Right ventricle myocardium superior (tissue), 1 donor: ENCODE data around the gene SYCE1L. TPM values are rescaled to one million over a fixed set of nuclear protein-coding genes. Genes with fewer than 3 reads are reported as not detected.
A peak's percentile ranks its signal among the peaks of the same experiment; 100 is the strongest.

Experiments
- ATAC-seq: fragments of 200-7000 bp; cut with Tn5 transposase; one replicate; pipeline ENCODE4 v1.9.1; 2020; ENCODE audit warnings: mild to moderate bottlenecking; ENCODE audit not compliant: poor library complexity
- DNase-seq: peaks from one replicate; pipeline ENCODE4 v3.0.0-alpha.2; 2020
- intact Hi-C: fragments of 100-400 bp; cut with DNase I; formaldehyde crosslinking; loops from one replicate; pipeline ENCODE4 v1.11.2; 2022
- total RNA-seq: library from RNA; stranded (reverse); fragmentation: NEBNext Ultra II Directional; extraction: Animal tissue kit (Norgen Biotek cat#: 25700); gene quantifications from one replicate; pipeline ENCODE4 v1.2.1, GENCODE V29; 2021
- donor health status: DM: no; HTN: yes; CAD: no; lungs with severe emphysema.

The SYCE1L gene
- total RNA-seq, 1 donor from 2014 or later: 0.46 TPM

- intact Hi-C loops: no loop called here
- no peak for DNase-seq
- no peak for ATAC-seq
Measured at GRCh38 chr16:77194295-77195231, 4.6 kb upstream of the SYCE1L start.

GRCh38 chr16:77195411-77195810, 3.8 kb upstream of the SYCE1L start:
- ATAC-seq: no peak
- intact Hi-C loops: no loop called here
- no peak for DNase-seq

DNA sequence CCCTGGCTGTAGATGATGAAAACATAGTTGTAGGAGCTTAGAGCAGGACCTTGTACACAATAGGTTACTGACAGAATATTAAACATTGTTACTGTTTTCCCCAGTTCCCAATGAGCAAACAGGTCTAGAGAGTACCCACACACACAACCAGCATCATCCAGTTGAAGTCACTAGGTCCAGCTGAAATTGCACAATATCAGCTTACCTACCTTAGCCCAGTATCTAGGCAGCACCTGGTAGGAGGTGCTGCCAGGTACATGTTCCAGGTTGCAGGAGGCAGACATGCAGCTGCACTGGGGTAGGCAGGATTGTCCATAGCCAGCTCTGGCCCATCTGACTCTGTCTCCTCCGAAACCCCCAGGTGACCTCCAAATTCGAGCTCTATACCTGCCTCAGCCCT, 1.5 kb upstream of the SYCE1L start:
- no peak for ATAC-seq
- DNase-seq: no peak
- intact Hi-C loops: no loop called here

GRCh38 chr16:77206533-77206932, 7.3 kb downstream of the SYCE1L start:
- DNase-seq: no peak
- ATAC-seq: no peak
- intact Hi-C loops: no loop called here

- intact Hi-C loops: no loop called here
- no peak for DNase-seq
- no peak for ATAC-seq
Measured at GRCh38 chr16:77207030-77207429, 7.8 kb downstream of the SYCE1L start.

DNA sequence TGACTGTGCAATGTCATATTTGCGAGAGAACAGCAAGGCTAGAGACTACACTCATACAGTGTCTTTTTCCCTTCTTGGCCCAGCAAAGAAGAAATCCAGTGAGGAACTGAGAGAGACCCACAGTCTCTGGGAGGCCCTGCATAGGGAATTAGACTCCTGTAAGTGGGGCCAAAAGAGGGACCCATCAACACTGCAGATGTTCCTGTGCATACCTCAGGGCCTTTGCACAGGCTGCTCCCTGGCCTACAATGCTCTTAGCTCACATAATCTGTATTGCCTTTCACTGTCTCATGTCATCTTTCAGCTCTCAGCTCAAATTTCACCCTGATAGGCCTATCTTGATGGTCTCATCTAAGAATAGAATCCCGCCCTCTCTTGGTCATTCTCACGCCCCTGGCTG, 9.2 kb downstream of the SYCE1L start:
- DNase-seq (no peak), ATAC-seq (no peak)
- intact Hi-C loops: no loop called here

DNA sequence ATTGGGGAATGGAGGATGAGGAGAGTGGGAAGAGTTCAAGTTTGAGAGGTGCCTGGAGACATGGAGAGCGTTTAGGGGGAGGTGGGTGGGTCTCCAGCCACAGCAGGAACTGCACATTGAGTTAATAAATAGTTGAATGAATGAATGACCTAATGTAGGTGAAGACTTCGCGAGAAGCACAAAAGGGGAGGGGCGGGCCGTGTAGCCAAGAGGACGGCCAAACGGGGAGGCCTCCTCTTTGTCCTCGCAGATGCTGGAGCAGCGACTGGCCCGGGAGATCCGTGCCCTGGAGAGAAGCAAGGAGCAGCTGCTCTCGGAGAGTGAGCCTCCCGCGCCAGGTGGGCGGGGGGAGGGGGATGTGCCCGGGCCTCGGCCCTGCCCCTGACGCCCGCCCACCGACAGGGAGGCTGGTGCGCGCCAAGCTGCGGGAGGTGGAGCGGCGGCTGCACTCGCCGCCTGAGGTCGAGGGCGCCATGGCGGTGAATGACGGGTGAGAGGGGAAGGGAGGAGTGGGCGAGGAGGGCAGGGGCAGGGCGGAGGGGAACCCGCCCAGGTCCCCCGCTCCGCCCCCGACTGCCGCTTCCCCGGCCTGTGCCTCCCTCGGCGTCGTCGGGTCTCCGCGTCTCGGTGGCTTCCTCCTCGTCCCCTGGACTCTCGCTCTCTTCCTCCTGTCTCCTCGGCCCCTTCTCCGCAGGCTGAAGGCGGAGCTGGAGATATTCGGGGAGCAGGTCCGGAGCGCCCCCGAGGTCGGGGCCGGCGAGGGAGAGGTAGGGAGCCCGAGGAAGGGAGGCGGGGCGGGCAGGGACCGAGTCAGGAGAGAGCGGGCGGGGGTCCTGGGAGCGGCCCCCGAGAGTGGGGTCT, 12.9 kb downstream of the SYCE1L start:
- DNase-seq (peak; percentile 67), ATAC-seq (peak; percentile 74)
- intact Hi-C loops: no loop called here

- intact Hi-C loops: no loop called here
- ATAC-seq: peak; percentile 90
- DNase-seq: peak; percentile 83
Measured at GRCh38 chr16:77212741-77213541, 13.7 kb downstream of the SYCE1L start.

- no peak for DNase-seq
- peak; percentile 26 for ATAC-seq
- intact Hi-C loops: no loop called here
Measured at GRCh38 chr16:77213542-77214106, 14.4 kb downstream of the SYCE1L start.

- intact Hi-C loops: no loop called here
- no peak for DNase-seq
- no peak for ATAC-seq
Measured at GRCh38 chr16:77214411-77215138, 15.4 kb downstream of the SYCE1L start.

DNA sequence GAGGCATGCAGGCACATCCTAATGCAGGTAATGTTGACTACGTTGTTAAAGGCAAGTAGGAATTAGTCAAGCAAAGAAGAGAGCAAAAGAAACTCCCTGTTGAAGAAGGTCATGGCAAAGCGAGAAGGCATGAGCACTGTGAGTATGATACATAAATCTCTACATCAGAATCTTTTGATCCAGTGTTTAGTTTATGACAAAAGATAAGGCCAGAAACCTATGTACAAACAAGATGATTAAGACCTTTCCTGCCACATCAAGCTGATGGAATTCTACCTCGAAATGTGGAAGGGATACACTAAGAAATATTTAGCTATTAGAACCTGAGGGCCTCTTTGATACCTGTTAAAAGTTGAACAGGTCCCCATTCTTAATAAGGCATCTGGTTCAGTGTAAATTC, 20.2 kb downstream of the SYCE1L start:
- ATAC-seq (no peak), DNase-seq (no peak)
- intact Hi-C loops: no loop called here

DNA sequence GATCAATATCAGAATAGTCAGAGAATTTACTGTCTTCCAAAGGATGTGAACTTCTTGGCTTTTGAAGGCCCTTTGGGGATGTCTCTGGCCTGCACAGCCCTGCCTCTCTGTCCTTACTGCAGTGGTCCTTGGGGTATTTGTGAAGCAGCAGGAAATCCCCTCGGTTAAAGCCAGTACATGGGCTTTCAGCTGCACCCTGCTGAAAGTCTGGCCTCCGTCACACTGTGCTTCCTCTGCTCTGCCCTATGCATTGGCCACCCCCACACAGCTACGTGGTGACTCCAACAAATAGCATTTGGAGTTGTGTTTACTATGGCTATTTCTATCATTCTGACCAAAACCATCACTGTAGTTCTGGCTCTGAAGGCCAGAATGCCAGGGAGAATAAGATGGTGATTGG, 21.2 kb downstream of the SYCE1L start:
- ATAC-seq (no peak), DNase-seq (no peak)
- intact Hi-C loops: no loop called here

GRCh38 chr16:77221482-77221881, 22.3 kb downstream of the SYCE1L start:
- intact Hi-C loops: no loop called here
- DNase-seq (no peak), ATAC-seq (no peak)

DNA sequence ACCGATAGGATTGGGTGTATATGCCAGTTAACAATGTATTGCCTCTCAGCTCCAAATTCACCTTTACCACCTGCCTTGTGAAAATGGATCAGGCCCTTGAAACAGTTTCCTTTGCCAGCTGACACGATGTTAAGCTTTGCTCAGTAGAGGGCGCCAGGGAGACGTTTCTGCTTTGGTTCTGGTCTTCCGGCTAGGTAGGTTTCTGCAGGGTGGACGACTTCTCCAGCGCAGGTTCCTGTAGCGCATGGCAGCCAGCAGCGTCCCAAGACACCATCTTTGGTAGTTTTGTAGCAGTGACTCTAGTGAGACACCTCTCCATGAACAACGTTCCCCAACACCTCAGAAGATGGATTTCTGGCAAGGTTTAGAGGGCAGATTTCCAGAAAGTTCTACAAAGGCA, 24.0 kb downstream of the SYCE1L start:
- ATAC-seq (no peak), DNase-seq (no peak)
- intact Hi-C loops: no loop called here

- no peak for ATAC-seq
- intact Hi-C loops: no loop called here
- no peak for DNase-seq
Measured at GRCh38 chr16:77225182-77225581, 26.0 kb downstream of the SYCE1L start.

DNA sequence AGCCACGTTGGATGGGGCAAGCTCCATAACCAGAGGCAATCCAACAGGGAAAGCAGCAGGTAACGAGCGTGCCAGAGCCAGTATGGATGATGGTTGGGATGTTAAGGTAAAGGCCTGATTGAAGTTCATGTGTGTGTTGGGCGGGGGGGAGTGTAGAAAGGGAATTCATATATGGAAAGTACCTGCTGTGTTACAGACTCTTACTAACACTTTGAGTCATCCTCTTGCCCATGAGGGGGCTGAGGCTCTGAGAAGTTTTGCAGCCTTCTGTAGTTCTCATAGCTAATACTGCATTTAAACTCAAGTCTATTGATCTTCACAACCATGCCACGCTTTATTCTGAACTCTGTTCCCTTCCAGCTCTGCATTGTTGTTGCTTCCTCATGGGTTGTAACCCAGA, 28.5 kb downstream of the SYCE1L start:
- intact Hi-C loops: no loop called here
- ATAC-seq (no peak), DNase-seq (no peak)

GRCh38 chr16:77231047-77231446, 31.8 kb downstream of the SYCE1L start:
- ATAC-seq (no peak), DNase-seq (no peak)
- intact Hi-C loops: loop anchor here (10.0 kb wide), 1 partner anchor 424 kb away; no protein-coding TSS in a partner anchor
